ENCODE measurements around the gene PBX4.

The PBX4 gene

GRCh38 chr19:19587771-19588170 is 30.7 kb downstream of the PBX4 start (continued):
- TF ChIP-seq ZNF626 (tag by site-specific recombination; IDR thresholded peaks at IDR 0.05), result no peak
- TF ChIP-seq ZNF701 (tag by site-specific recombination; IDR thresholded peaks at IDR 0.05), result no peak
- no peak for TF ChIP-seq ZNF18 (tag by site-specific recombination; IDR thresholded peaks at IDR 0.05)
- TF ChIP-seq ZEB2 (tag by site-specific recombination; IDR thresholded peaks at IDR 0.05), result no peak
- no peak for TF ChIP-seq ZNF561 (tag by site-specific recombination; IDR thresholded peaks at IDR 0.05; ENCODE audit: borderline replicate concordance)
- no peak for TF ChIP-seq ZNF488 (tag by site-specific recombination; IDR thresholded peaks at IDR 0.05)
- TF ChIP-seq ZNF510 (tag by site-specific recombination; IDR thresholded peaks at IDR 0.05; ENCODE audit: insufficient replicate concordance), result no peak
- no peak for TF ChIP-seq ZNF558 (tag by site-specific recombination; IDR thresholded peaks at IDR 0.05)

- no peaks in the 10 kb centered on the region for H3K36me3 ChIP-seq (ENCODE audit: control insufficient read depth in 2 of 2, insufficient read depth in 1 of 2, low read length in 2 of 2)
- ChIA-PET CTCF (no interaction called here), POLR2A (no interaction called here)
- H3K9me3 ChIP-seq (ENCODE audit: control insufficient read depth, insufficient read depth, low read depth, low read length), result no peaks in the 10 kb centered on the region
- 0 out of 2 replicates have a peak, but pooled peaks cover 3% of the 10 kb centered on the region for H3K4me1 ChIP-seq (ENCODE audit: control insufficient read depth, insufficient read depth, low read length)
- H3K4me3 ChIP-seq (ENCODE audit: low read depth, low read length), result no peak overlapping the region
- no peak for TF ChIP-seq ZNF184 (tag by site-specific recombination; IDR thresholded peaks at IDR 0.05)
- no peak for TF ChIP-seq KLF16 (tag by site-specific recombination; IDR thresholded peaks at IDR 0.05)
- TF ChIP-seq ZNF24 (tag by site-specific recombination; IDR thresholded peaks at IDR 0.05), result no peak
- no peak for TF ChIP-seq ZSCAN16 (tag by site-specific recombination; IDR thresholded peaks at IDR 0.05)
- TF ChIP-seq ZBTB44 (tag by site-specific recombination; IDR thresholded peaks at IDR 0.05), result no peak
- TF ChIP-seq SP2 (tag by site-specific recombination; IDR thresholded peaks at IDR 0.05), result no peak
- TF ChIP-seq GLIS1 (tag by site-specific recombination; IDR thresholded peaks at IDR 0.05), result no peak
- TF ChIP-seq ZNF266 (tag by site-specific recombination; IDR thresholded peaks at IDR 0.05; ENCODE audit: low read depth), result no peak
- no peak for TF ChIP-seq ZBTB1 (tag by site-specific recombination; IDR thresholded peaks at IDR 0.05)
- no peak for TF ChIP-seq HOXA7 (CRISPR knock-in tag; IDR thresholded peaks at IDR 0.05; ENCODE audit: borderline replicate concordance)
- TF ChIP-seq ZNF148 (tag by site-specific recombination; IDR thresholded peaks at IDR 0.05; ENCODE audit: borderline replicate concordance), result no peak
- no peak for TF ChIP-seq ZNF701 (tag by site-specific recombination; IDR thresholded peaks at IDR 0.05)
- no peak for TF ChIP-seq ZNF341 (tag by site-specific recombination; IDR thresholded peaks at IDR 0.05; ENCODE audit: low read depth)
- TF ChIP-seq ZNF221 (tag by site-specific recombination; IDR thresholded peaks at IDR 0.05; ENCODE audit: borderline replicate concordance), result no peak
- no peak for TF ChIP-seq ZSCAN4 (tag by site-specific recombination; IDR thresholded peaks at IDR 0.05)
- no peak for TF ChIP-seq ZNF132 (tag by site-specific recombination; IDR thresholded peaks at IDR 0.05; ENCODE audit: borderline replicate concordance)
- TF ChIP-seq ZNF776 (tag by site-specific recombination; IDR thresholded peaks at IDR 0.05; ENCODE audit: borderline replicate concordance), result no peak
- TF ChIP-seq ZNF596 (tag by site-specific recombination; IDR thresholded peaks at IDR 0.05), result no peak
- TF ChIP-seq ZNF48 (tag by site-specific recombination; IDR thresholded peaks at IDR 0.05), result no peak
- no peak overlapping the region for H3K27ac ChIP-seq (ENCODE audit: extremely low read depth, low read depth, low read length)
Measured at GRCh38 chr19:19584356-19584755, 34.1 kb downstream of the PBX4 start.
